GM23338 (cell line): ENCODE results near the gene DHRS2. TPM values are rescaled to one million over a fixed set of nuclear protein-coding genes. Genes with fewer than 3 reads are reported as not detected.
A peak's percentile ranks its signal among the peaks of the same experiment; 100 is the strongest.

Experiments used
- ATAC-seq: fragments of 200-7000 bp; cut with Tn5 transposase; 3 replicates; pipeline ENCODE4 v1.9.1; 2020
- DNase-seq: peaks from one replicate; pipeline ENCODE4 v3.0.0-alpha.2; 2015; ENCODE audit warnings: low spot score
- H2AFZ ChIP-seq: fragments of 200-600 bp; sonication (generic); 2 replicates; pipeline ENCODE4 v1.8.0; 2016; ENCODE audit warnings: antibody characterized with exemption, mild to moderate bottlenecking, moderate library complexity
- H3F3A ChIP-seq: fragments of 200-600 bp; sonication (generic); replicated peaks from 2 replicates; pipeline ENCODE4 v1.8.0; 2017; ENCODE audit warnings: antibody characterized with exemption, mixed run types, low read depth
- H3K27ac ChIP-seq: fragments of 200-600 bp; sonication (generic); 2 replicates; pipeline ENCODE4 v1.6.1; 2016; ENCODE audit warnings: low read depth
- H3K27me3 ChIP-seq: fragments of 200-600 bp; sonication (generic); 2 replicates; pipeline ENCODE4 v1.8.0; 2016; ENCODE audit warnings: mild to moderate bottlenecking, mixed run types, moderate library complexity; ENCODE audit not compliant: insufficient read depth
- H3K36me3 ChIP-seq: fragments of 200-600 bp; sonication (generic); 2 replicates; pipeline ENCODE4 v1.8.0; 2016; ENCODE audit warnings: mild to moderate bottlenecking; ENCODE audit not compliant: insufficient read depth
- H3K4me1 ChIP-seq: fragments of 200-600 bp; sonication (generic); 2 replicates; pipeline ENCODE4 v1.8.0; 2016; ENCODE audit warnings: mild to moderate bottlenecking, moderate library complexity; ENCODE audit not compliant: insufficient read depth
- H3K4me2 ChIP-seq: fragments of 200-600 bp; sonication (generic); 2 replicates; pipeline ENCODE4 v1.7.1; 2017; ENCODE audit warnings: mixed run types
- H3K4me3 ChIP-seq: fragments of 200-600 bp; sonication (generic); 2 replicates; pipeline ENCODE4 v1.6.1; 2016; ENCODE audit warnings: mixed run types
- H3K79me2 ChIP-seq: fragments of 200-600 bp; sonication (generic); replicated peaks from 2 replicates; pipeline ENCODE4 v1.8.0; 2017; ENCODE audit warnings: mild to moderate bottlenecking; ENCODE audit not compliant: insufficient read depth
- H3K9me2 ChIP-seq: fragments of 200-600 bp; sonication (generic); 2 replicates; pipeline ENCODE4 v1.8.0; 2017; ENCODE audit not compliant: insufficient read depth
- H4K20me1 ChIP-seq: fragments of 200-600 bp; sonication (generic); replicated peaks from 2 replicates; pipeline ENCODE4 v1.8.0; 2017; ENCODE audit warnings: mild to moderate bottlenecking; ENCODE audit not compliant: insufficient read depth
- H3K27ac Mint-ChIP-seq: 2 replicates; pipeline ENCODE4 v1.8.0; 2020; ENCODE audit warnings: inconsistent platforms, mild to moderate bottlenecking, moderate library complexity, mixed read lengths
- H3K27me3 Mint-ChIP-seq: 3 replicates; pipeline ENCODE4 v1.8.0; 2022; ENCODE audit warnings: low read depth, mild to moderate bottlenecking, moderate library complexity, mixed read lengths, inconsistent platforms; ENCODE audit not compliant: insufficient read depth, poor library complexity
- H3K36me3 Mint-ChIP-seq: 3 replicates; pipeline ENCODE4 v1.8.0; 2021; ENCODE audit warnings: low read depth, mild to moderate bottlenecking, inconsistent platforms, moderate library complexity, mixed read lengths
- H3K4me1 Mint-ChIP-seq: 3 replicates; pipeline ENCODE4 v1.8.0; 2020; ENCODE audit warnings: mild to moderate bottlenecking, inconsistent platforms, mixed read lengths
- H3K4me3 Mint-ChIP-seq: 3 replicates; pipeline ENCODE4 v1.8.0; 2021; ENCODE audit warnings: moderate library complexity, mild to moderate bottlenecking, inconsistent platforms, mixed read lengths
- H3K9me3 Mint-ChIP-seq: 3 replicates; pipeline ENCODE4 v1.8.0; 2020; ENCODE audit warnings: moderate library complexity, mild to moderate bottlenecking, inconsistent platforms, mixed read lengths
- CREB1 ChIP-seq: fragments of 250-450 bp; sonication (Bioruptor Pico); IDR thresholded peaks from 2 replicates; pipeline ENCODE4 v1.5.0; 2020; ENCODE audit warnings: low read depth, mild to moderate bottlenecking, moderate library complexity
- EZH2 ChIP-seq: fragments of 200-600 bp; sonication (generic); IDR thresholded peaks from one replicate; pipeline ENCODE4 v1.8.0; 2017; ENCODE audit warnings: antibody characterized with exemption, mild to moderate bottlenecking, low read depth; ENCODE audit not compliant: unreplicated experiment
- EZH2phosphoT487 ChIP-seq: fragments of 200-600 bp; sonication (generic); IDR thresholded peaks from one replicate; pipeline ENCODE4 v1.8.1; 2018; ENCODE audit warnings: antibody characterized with exemption; ENCODE audit not compliant: unreplicated experiment
- NANOG ChIP-seq: IDR thresholded peaks from 2 replicates; pipeline ENCODE4 v1.6.1; 2016; ENCODE audit warnings: antibody characterized with exemption, borderline replicate concordance
- POLR2AphosphoS5 ChIP-seq: IDR thresholded peaks from 2 replicates; pipeline ENCODE4 v1.6.1; 2016; ENCODE audit warnings: antibody characterized with exemption, low read depth
- STAT1 ChIP-seq: IDR thresholded peaks from one replicate; pipeline ENCODE4 v1.6.1; 2016; ENCODE audit warnings: antibody characterized with exemption; ENCODE audit not compliant: unreplicated experiment
- ZNF114 ChIP-seq: fragments of 250-450 bp; sonication (Bioruptor Pico); IDR thresholded peaks from 2 replicates; pipeline ENCODE4 v1.5.0; 2020; ENCODE audit warnings: mild to moderate bottlenecking, moderate library complexity
- ZNF331 ChIP-seq: fragments of 250-450 bp; sonication (Bioruptor Pico); IDR thresholded peaks from 2 replicates; pipeline ENCODE4 v1.5.0; 2020; ENCODE audit warnings: low read depth, mild to moderate bottlenecking, moderate library complexity
- polyA plus RNA-seq: library from polyadenylated mRNA; unstranded; fragments of >200 nt; fragmentation: Nextera tagmentation; extraction: Ambion mirVana; gene quantifications from 2 replicates; pipeline ENCODE4 v1.2.1, GENCODE V29; 2016
- total RNA-seq: library from RNA; depleted of rRNA; stranded (reverse); fragments of >200 nt; shearing (Covaris generic); gene quantifications from 2 replicates; pipeline ENCODE4 v1.2.3, GENCODE V29; 2014
- TF ChIP-seq, protein P1 (sequence below): IDR thresholded peaks from 2 replicates; pipeline ENCODE4 v1.6.1; 2016; ENCODE audit warnings: antibody characterized with exemption
- TF ChIP-seq, protein P2 (sequence below), 2 experiments: fragments of 200-600 bp in 1 of 2; sonication (generic) in 1 of 2; conservative IDR thresholded peaks; 2 replicates each; pipeline versions ENCODE4 v1.5.1 to v1.6.1; 2016 to 2017; ENCODE audit warnings: antibody characterized with exemption in 2 of 2, low read depth in 2 of 2, mild to moderate bottlenecking in 2 of 2, moderate library complexity in 1 of 2

Gene DHRS2
- total and polyA plus RNA-seq, 2 experiments from 2014 or later: 0.42 to 0.48 TPM

DNA sequence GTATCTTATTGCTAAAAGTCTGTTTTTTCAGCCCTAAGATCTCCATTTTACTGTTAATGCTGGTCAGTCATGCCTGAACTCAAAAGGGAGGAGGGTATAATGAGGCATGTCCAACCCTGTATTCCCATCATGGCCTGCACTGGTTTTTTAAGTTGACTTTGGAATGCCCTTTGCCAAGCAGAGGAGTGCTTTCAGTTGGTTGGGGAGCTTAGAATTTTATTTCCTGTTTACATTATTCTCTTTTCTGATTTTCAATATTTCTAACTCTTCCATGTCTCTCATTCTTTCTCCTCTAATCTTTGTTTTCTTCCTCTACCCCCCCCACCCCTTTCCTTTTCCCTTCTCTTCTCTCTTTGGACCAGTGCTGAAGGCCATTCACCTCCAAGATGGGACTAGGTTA lies 4.9 kb upstream of the DHRS2 start (continued):
- TF ChIP-seq, protein P1, sequence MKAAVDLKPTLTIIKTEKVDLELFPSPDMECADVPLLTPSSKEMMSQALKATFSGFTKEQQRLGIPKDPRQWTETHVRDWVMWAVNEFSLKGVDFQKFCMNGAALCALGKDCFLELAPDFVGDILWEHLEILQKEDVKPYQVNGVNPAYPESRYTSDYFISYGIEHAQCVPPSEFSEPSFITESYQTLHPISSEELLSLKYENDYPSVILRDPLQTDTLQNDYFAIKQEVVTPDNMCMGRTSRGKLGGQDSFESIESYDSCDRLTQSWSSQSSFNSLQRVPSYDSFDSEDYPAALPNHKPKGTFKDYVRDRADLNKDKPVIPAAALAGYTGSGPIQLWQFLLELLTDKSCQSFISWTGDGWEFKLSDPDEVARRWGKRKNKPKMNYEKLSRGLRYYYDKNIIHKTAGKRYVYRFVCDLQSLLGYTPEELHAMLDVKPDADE: no peak
- TF ChIP-seq EZH2phosphoT487: no peak
- TF ChIP-seq ZNF114: no peak

DNA sequence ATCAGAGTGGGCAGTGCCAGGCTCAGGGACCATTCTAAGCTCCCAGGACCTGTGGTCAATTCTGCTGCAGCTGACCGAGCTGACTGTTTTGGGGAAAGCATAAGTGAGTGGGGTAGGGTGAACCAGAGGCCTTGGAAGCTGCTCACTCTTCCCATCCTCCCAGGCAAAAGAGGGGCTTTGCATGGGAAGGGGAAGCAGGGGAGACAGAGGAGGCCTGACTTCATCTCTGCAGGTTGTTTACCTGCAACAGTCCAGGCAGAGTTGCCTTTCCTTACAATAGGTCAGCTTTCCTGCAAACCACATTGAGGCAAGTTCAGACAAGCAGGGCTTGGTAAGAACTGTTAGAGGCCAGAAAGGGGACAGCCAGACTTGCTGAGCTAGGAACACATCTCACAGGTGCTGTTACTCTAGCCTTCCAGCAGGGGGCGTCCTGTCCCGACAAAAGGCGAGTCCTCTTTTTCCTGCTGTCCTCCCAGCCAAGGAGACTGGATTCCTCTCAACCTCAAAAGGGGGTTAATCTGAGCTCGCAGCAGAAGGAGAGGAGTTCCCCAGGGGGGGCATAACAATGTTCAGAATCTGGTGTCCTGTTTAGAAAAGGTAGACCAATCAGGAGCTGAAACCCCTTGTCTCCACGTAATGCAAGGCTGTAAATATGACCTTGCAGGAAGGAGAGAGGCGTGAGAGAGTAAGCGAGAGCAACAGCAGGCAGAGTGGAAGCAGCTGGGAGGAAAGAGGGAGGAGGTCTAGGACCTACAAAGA lies 4.3 kb upstream of the DHRS2 start:
- H3K4me3 Mint-ChIP-seq: no peak overlapping the region; the same call in 2 of the 3 replicates

DNA sequence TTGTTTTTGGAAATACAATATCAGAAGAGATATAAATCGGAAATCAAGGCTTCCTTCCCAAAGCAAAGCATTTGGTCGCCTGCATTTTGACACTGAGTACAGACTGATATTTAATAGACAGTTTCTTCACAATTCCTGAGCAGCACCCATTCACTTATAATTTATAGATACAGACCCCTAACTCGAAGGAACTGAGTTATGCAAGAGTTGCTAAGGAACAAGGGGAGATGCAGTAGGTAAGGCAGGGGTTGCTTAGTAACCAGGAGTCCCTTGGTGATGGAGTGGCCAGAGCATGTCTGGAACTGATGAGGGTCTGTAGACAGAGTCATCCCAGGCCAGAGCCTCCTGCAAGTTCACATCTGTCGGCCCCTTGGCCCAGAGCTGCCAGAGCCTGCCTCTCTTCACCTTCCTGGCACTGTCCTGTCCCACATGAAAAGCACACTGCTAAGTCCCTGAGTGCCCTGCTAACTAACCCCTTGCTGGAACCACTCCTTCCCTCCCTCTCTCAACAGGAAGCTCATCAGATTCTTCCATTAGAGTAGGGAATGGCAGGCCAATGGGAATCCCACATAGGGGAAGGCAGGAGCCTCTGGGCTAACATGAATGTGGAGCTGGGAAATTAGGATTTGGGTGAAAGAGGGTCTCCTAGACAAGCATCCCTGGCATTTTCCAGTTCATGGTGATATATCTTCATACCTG lies 3.6 kb upstream of the DHRS2 start:
- H3K36me3 ChIP-seq: no peaks in the 10 kb centered on the region
- no peaks in the 10 kb centered on the region for H3K79me2 ChIP-seq
- Mint-ChIP-seq H3K27me3 (peaks cover 13% of the 10 kb centered on the region), H3K4me3 (no peak overlapping the region), H3K4me1 (peaks cover 17% of the 10 kb centered on the region), H3K27ac (no peak overlapping the region), H3K9me3 (peaks cover 10% of the 10 kb centered on the region), H3K36me3 (peaks cover 4% of the 10 kb centered on the region; the same call in 1 of the 3 replicates)
- H3K4me2 ChIP-seq: no peak overlapping the region
- no peaks in the 10 kb centered on the region; the same call in 1 of the 2 replicates for H3K4me1 ChIP-seq
- H3K27me3 ChIP-seq: no peaks in the 10 kb centered on the region
- H3F3A ChIP-seq: no peaks in the 10 kb centered on the region
- H3K27ac ChIP-seq: no peak overlapping the region
- H2AFZ ChIP-seq: peak overlapping the region; percentile 90
- ATAC-seq (no peak), DNase-seq (no peak)
- H4K20me1 ChIP-seq: no peaks in the 10 kb centered on the region
- no peak overlapping the region for H3K4me3 ChIP-seq
- no peaks in the 10 kb centered on the region for H3K9me2 ChIP-seq
- no peak for TF ChIP-seq CREB1
- no peak for TF ChIP-seq POLR2AphosphoS5
- TF ChIP-seq ZNF114: no peak
- TF ChIP-seq EZH2: no peak
- no peak for TF ChIP-seq ZNF331 (CRISPR knock-in tag)
- TF ChIP-seq NANOG: no peak

More for the DNA sequence above, 4.3 kb upstream of the DHRS2 start:
- Histone ChIP-seq H3K9me2 (no peaks in the 10 kb centered on the region), H3K4me1 (no peaks in the 10 kb centered on the region; the same call in 1 of the 2 replicates), H3K4me3 (no peak overlapping the region), H3K36me3 (no peaks in the 10 kb centered on the region), H4K20me1 (no peaks in the 10 kb centered on the region), H3K79me2 (no peaks in the 10 kb centered on the region), H3F3A (no peaks in the 10 kb centered on the region), H2AFZ (peak overlapping the region; percentile 93), H3K4me2 (no peak overlapping the region), H3K27me3 (no peaks in the 10 kb centered on the region), H3K27ac (no peak overlapping the region; the same call in 1 of the 2 replicates)
- Mint-ChIP-seq H3K4me1 (peaks cover 15% of the 10 kb centered on the region), H3K36me3 (peaks cover under 1% of the 10 kb centered on the region; the same call in 1 of the 3 replicates), H3K27me3 (peaks cover 14% of the 10 kb centered on the region), H3K9me3 (peaks cover 13% of the 10 kb centered on the region), H3K27ac (peak overlapping the region; percentile 51; the same call in 1 of the 2 replicates)
- ATAC-seq (peak; percentile 90), DNase-seq (peak; percentile 92)
- no peak for TF ChIP-seq STAT1
- TF ChIP-seq, protein P2, sequence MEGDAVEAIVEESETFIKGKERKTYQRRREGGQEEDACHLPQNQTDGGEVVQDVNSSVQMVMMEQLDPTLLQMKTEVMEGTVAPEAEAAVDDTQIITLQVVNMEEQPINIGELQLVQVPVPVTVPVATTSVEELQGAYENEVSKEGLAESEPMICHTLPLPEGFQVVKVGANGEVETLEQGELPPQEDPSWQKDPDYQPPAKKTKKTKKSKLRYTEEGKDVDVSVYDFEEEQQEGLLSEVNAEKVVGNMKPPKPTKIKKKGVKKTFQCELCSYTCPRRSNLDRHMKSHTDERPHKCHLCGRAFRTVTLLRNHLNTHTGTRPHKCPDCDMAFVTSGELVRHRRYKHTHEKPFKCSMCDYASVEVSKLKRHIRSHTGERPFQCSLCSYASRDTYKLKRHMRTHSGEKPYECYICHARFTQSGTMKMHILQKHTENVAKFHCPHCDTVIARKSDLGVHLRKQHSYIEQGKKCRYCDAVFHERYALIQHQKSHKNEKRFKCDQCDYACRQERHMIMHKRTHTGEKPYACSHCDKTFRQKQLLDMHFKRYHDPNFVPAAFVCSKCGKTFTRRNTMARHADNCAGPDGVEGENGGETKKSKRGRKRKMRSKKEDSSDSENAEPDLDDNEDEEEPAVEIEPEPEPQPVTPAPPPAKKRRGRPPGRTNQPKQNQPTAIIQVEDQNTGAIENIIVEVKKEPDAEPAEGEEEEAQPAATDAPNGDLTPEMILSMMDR (conservative IDR thresholded peaks at IDR 0.05; ENCODE audit: low read depth in 2 of 2): peak; percentile 95 to 96
